PC-3 (cell line): Measurements from ENCODE around the gene IGLON5. TPM values are rescaled to one million over a fixed set of nuclear protein-coding genes. Genes with fewer than 3 reads are reported as not detected.
A peak's percentile ranks its signal among the peaks of the same experiment; 100 is the strongest.

ENCODE experiments used
- ATAC-seq: fragments of 200-7000 bp; cut with Tn5 transposase; 2 replicates; pipeline ENCODE4 v1.9.1; 2020; ENCODE audit warnings: mild to moderate bottlenecking, moderate library complexity
- BruUV-seq: library from RNA; stranded (reverse); fragments of 400-500 nt; replicated peaks from 2 replicates; lab custom pipeline; 2021; lab: Mats Ljungman, UMichigan
- CTCF ChIA-PET: fragments of 300-600 bp; sonication (Branson Sonifier 250); formaldehyde crosslinking; loops from one replicate; lab custom pipeline; 2022; ENCODE audit warnings: antibody characterized with exemption; lab: Charles Lee
- POLR2A ChIA-PET: fragments of 300-600 bp; sonication (Branson Sonifier 250); formaldehyde crosslinking; loops from one replicate; lab custom pipeline; 2022; ENCODE audit warnings: antibody characterized with exemption; ENCODE audit not compliant: unreplicated experiment; lab: Charles Lee
- DNase-seq: peaks from one replicate; pipeline ENCODE4 v3.0.0-alpha.2; 2015
- H2AFZ ChIP-seq: fragments of 300-600 bp; sonication (generic); 2 replicates; pipeline ENCODE4 v1.6.0; 2016; ENCODE audit warnings: antibody characterized with exemption, low read length
- H3F3A ChIP-seq: fragments of 300-600 bp; sonication (generic); one replicate; pipeline ENCODE4 v1.6.0; 2017; ENCODE audit warnings: antibody characterized with exemption, low read length, control low read depth, mild to moderate bottlenecking; ENCODE audit not compliant: unreplicated experiment
- H3K27ac ChIP-seq: fragments of 300-600 bp; sonication (generic); 2 replicates; pipeline ENCODE4 v1.5.1; 2016; ENCODE audit warnings: mild to moderate bottlenecking, low read length
- H3K27me3 ChIP-seq: fragments of 300-600 bp; sonication (generic); 2 replicates; pipeline ENCODE4 v1.6.1; 2016; ENCODE audit warnings: low read length, mixed read lengths
- H3K36me3 ChIP-seq: fragments of 300-600 bp; sonication (generic); 2 replicates; pipeline ENCODE4 v1.6.1; 2016; ENCODE audit warnings: low read depth, mixed run types, low read length, mixed read lengths
- H3K4me1 ChIP-seq: fragments of 300-600 bp; sonication (generic); 2 replicates; pipeline ENCODE4 v1.5.1; 2016; ENCODE audit warnings: low read length; ENCODE audit not compliant: insufficient read depth
- H3K4me2 ChIP-seq: fragments of 300-600 bp; sonication (generic); 2 replicates; pipeline ENCODE4 v1.6.0; 2016; ENCODE audit warnings: low read length
- H3K4me3 ChIP-seq: fragments of 300-600 bp; sonication (generic); 2 replicates; pipeline ENCODE4 v1.5.1; 2016; ENCODE audit warnings: mild to moderate bottlenecking, low read length, mixed read lengths
- H3K79me2 ChIP-seq: fragments of 300-600 bp; sonication (generic); 2 replicates; pipeline ENCODE4 v1.6.1; 2017; ENCODE audit warnings: low read length, mixed read lengths
- H3K9ac ChIP-seq: fragments of 300-600 bp; sonication (generic); 2 replicates; pipeline ENCODE4 v1.6.0; 2016; ENCODE audit warnings: mild to moderate bottlenecking, low read length
- H3K9me2 ChIP-seq: fragments of 300-600 bp; sonication (generic); replicated peaks from 2 replicates; pipeline ENCODE4 v1.6.1; 2016; ENCODE audit warnings: mixed run types, low read length, mixed read lengths
- H3K9me3 ChIP-seq: fragments of 300-600 bp; sonication (generic); 2 replicates; pipeline ENCODE4 v1.6.1; 2016; ENCODE audit warnings: low read length, mixed read lengths
- H4K20me1 ChIP-seq: fragments of 300-600 bp; sonication (generic); 2 replicates; pipeline ENCODE4 v1.6.1; 2016; ENCODE audit warnings: low read length, mixed read lengths
- CTCF ChIP-seq: fragments of 300-600 bp; sonication (generic); conservative IDR thresholded peaks from 2 replicates; pipeline ENCODE4 v1.5.1; 2017; ENCODE audit warnings: antibody characterized with exemption, low read depth, mild to moderate bottlenecking, low read length
- EZH2 ChIP-seq: fragments of 300-600 bp; sonication (generic); IDR thresholded peaks from one replicate; pipeline ENCODE4 v1.6.1; 2017; ENCODE audit warnings: antibody characterized with exemption, mild to moderate bottlenecking, low read length; ENCODE audit not compliant: unreplicated experiment
- EZH2phosphoT487 ChIP-seq: fragments of 300-600 bp; sonication (generic); IDR thresholded peaks from 2 replicates; pipeline ENCODE4 v1.6.1; 2018; ENCODE audit warnings: mild to moderate bottlenecking, antibody characterized with exemption, low read length, borderline replicate concordance
- intact Hi-C: fragments of 100-400 bp; cut with micrococcal nuclease; formaldehyde crosslinking; loops from 2 replicates; pipeline ENCODE4 v1.9.0; 2023
- total RNA-seq: library from RNA; depleted of rRNA; stranded (reverse); fragments of >200 nt; gene quantifications from 2 replicates; pipeline ENCODE4 v1.2.3, GENCODE V29; 2014

The IGLON5 gene
- total RNA-seq, 1 experiment from 2014 or later = not detected

GRCh38 chr19:51357952-51358351, 46.5 kb downstream of the IGLON5 start:
- H3K4me2 ChIP-seq = no peak overlapping the region

GRCh38 chr19:51359294-51359693, 47.9 kb downstream of the IGLON5 start:
- Histone ChIP-seq H3K27me3 (no peaks in the 10 kb centered on the region), H3K27ac (peak overlapping the region; percentile 55), H3K4me1 (peaks cover 42% of the 10 kb centered on the region), H4K20me1 (no peaks in the 10 kb centered on the region), H3K9me2 (no peaks in the 10 kb centered on the region), H3F3A (peaks cover under 1% of the 10 kb centered on the region), H3K79me2 (peaks cover 48% of the 10 kb centered on the region), H3K9ac (no peak overlapping the region), H3K4me2 (no peak overlapping the region), H2AFZ (no peak overlapping the region), H3K4me3 (no peak overlapping the region), H3K36me3 (no peaks in the 10 kb centered on the region), H3K9me3 (no peaks in the 10 kb centered on the region)
- CTCF ChIA-PET = interaction anchor here (1.2 to 1.3 kb wide), 2 partner anchors 20 to 302 kb away, joined by 4 to 12 read pairs; no protein-coding TSS in a partner anchor
- ATAC-seq (peak; percentile 5; the same call in 1 of the 2 replicates), DNase-seq (peak; percentile 70)
- no TSS peak for BruUV-seq
- POLR2A ChIA-PET = interaction anchor here (1.1 to 1.7 kb wide), 2 partner anchors 8 to 20 kb away, joined by 3 to 16 read pairs; no protein-coding TSS in a partner anchor
- no peak for TF ChIP-seq EZH2phosphoT487
- no peak for TF ChIP-seq EZH2
- no peak for TF ChIP-seq CTCF
- intact Hi-C loops = no loop called here

More at GRCh38 chr19:51357952-51358351, 46.5 kb downstream of the IGLON5 start:
- H3K36me3 ChIP-seq = peaks cover 2% of the 10 kb centered on the region; the same call in 1 of the 2 replicates
- no peak overlapping the region for H3K9ac ChIP-seq
- no peaks in the 10 kb centered on the region for H3K9me2 ChIP-seq
- H3K27ac ChIP-seq = no peak overlapping the region
- peaks cover 30% of the 10 kb centered on the region for H3K4me1 ChIP-seq
- H2AFZ ChIP-seq = no peak overlapping the region
- no peak for DNase-seq
- no peak for ATAC-seq
- no TSS peak for BruUV-seq
- no peaks in the 10 kb centered on the region for H4K20me1 ChIP-seq
- peaks cover 37% of the 10 kb centered on the region for H3K79me2 ChIP-seq
- CTCF ChIA-PET = no interaction called here
- H3K9me3 ChIP-seq = no peaks in the 10 kb centered on the region
- H3K27me3 ChIP-seq = no peaks in the 10 kb centered on the region
- POLR2A ChIA-PET = interaction anchor here (0.7 kb wide), 1 partner anchor 20 kb away, joined by 16 read pairs; no protein-coding TSS in a partner anchor
- intact Hi-C loops = no loop called here
- no peak overlapping the region for H3K4me3 ChIP-seq
- TF ChIP-seq CTCF (no peak), EZH2 (no peak), EZH2phosphoT487 (no peak)
- H3F3A ChIP-seq = no peaks in the 10 kb centered on the region

- H3K27ac ChIP-seq = no peak overlapping the region
Measured at GRCh38 chr19:51361239-51361638, 49.8 kb downstream of the IGLON5 start.

More at GRCh38 chr19:51361239-51361638, 49.8 kb downstream of the IGLON5 start:
- ChIA-PET POLR2A (no interaction called here), CTCF (no interaction called here)
- Histone ChIP-seq H3F3A (peaks cover 4% of the 10 kb centered on the region), H3K4me2 (no peak overlapping the region), H2AFZ (no peak overlapping the region), H3K9ac (no peak overlapping the region), H3K9me2 (no peaks in the 10 kb centered on the region), H3K79me2 (peaks cover 63% of the 10 kb centered on the region), H3K4me1 (peaks cover 59% of the 10 kb centered on the region), H4K20me1 (no peaks in the 10 kb centered on the region), H3K9me3 (no peaks in the 10 kb centered on the region), H3K36me3 (no peaks in the 10 kb centered on the region), H3K4me3 (no peak overlapping the region), H3K27me3 (no peaks in the 10 kb centered on the region)
- intact Hi-C loops = no loop called here
- DNase-seq = no peak
- TF ChIP-seq CTCF (no peak), EZH2phosphoT487 (no peak), EZH2 (no peak)
- no peak for ATAC-seq
- BruUV-seq = no TSS peak
